ENCODE measurements around the gene MYH14. TPM values are rescaled to one million over a fixed set of nuclear protein-coding genes. Genes with fewer than 3 reads are reported as not detected.
A peak's percentile ranks its signal among the peaks of the same experiment; 100 is the strongest.
"Not testable (repeated sequence)": the region's sequence is repeated elsewhere in the genome, so short reads cannot be mapped to it uniquely, and the experiment has no call there.

MYH14 gene
- total RNA-seq, 2 donors from 2014 or later: 506 to 509 TPM

DNA sequence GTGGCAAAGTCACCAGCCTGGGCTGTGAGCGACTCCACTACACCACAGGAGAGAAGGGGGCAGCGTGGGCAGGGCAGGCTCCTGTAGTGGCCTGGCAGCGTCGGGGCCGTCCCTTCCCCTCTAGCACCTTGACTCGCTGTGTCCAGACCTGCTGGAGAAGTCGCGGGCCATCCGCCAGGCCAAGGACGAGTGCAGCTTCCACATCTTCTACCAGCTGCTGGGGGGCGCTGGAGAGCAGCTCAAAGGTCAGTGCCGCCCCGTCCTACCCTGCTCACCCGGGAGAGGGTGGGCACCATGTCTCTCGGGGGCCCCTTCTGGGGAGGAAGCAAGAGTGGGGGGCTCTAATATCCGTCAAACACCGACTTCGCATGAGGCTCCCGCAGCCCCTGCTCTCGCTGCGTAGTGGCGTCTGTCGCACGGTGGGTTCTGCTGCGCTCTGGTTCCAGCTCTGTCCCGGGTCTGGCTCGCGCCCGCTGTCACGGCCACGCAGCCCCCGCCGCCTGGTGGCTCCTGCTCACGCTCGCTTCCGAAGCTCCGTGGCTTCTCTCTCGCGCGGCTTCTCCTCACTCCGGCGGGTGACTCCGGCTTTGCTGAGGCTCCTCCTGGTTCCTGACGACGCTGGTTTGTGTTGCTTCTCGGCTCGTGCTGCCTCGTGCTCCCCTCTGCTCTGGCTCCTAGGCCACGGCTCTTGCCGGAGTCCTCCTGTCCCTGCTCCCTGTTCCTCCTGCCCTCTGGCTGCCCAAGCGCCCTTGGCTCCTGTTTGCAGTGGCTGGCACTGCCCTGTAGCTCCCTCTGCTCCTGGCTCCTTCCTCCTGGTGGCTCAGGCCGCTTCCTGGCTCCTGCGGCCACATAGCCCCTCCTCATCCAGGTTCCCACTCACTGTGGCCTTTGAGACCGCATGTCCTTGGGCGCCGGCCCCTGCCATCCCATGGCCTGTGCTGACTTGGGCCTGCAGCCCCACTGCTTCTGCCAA lies 27.2 kb downstream of the MYH14 start:
- DNase-seq: no peak
- no peak overlapping the region for H3K9ac ChIP-seq (ENCODE audit: low read depth in 2 of 2, low read length in 2 of 2)
- intact Hi-C loops (cut with DNase I): no loop called here

GRCh38 chr19:50231417-50231816 lies 28.0 kb downstream of the MYH14 start:
- H3K27me3 ChIP-seq; H3K4me3 ChIP-seq; H3K36me3 ChIP-seq; H3K27ac ChIP-seq; H3K4me1 ChIP-seq; intact Hi-C loops (cut with DNase I); DNase-seq; H3K9me3 ChIP-seq; H3K9ac ChIP-seq (ENCODE audit: low read depth in 2 of 2, low read length in 2 of 2): not testable (repeated sequence)

More for the DNA sequence above, 27.2 kb downstream of the MYH14 start:
- TF ChIP-seq, protein P1, sequence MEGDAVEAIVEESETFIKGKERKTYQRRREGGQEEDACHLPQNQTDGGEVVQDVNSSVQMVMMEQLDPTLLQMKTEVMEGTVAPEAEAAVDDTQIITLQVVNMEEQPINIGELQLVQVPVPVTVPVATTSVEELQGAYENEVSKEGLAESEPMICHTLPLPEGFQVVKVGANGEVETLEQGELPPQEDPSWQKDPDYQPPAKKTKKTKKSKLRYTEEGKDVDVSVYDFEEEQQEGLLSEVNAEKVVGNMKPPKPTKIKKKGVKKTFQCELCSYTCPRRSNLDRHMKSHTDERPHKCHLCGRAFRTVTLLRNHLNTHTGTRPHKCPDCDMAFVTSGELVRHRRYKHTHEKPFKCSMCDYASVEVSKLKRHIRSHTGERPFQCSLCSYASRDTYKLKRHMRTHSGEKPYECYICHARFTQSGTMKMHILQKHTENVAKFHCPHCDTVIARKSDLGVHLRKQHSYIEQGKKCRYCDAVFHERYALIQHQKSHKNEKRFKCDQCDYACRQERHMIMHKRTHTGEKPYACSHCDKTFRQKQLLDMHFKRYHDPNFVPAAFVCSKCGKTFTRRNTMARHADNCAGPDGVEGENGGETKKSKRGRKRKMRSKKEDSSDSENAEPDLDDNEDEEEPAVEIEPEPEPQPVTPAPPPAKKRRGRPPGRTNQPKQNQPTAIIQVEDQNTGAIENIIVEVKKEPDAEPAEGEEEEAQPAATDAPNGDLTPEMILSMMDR (IDR thresholded peaks at IDR 0.05): no peak
- Histone ChIP-seq H3K27ac (no peak overlapping the region), H3K4me3 (no peak overlapping the region), H3K36me3 (no peaks in the 10 kb centered on the region), H3K27me3 (no peaks in the 10 kb centered on the region), H3K9me3 (no peaks in the 10 kb centered on the region), H3K4me1 (no peaks in the 10 kb centered on the region)

DNA sequence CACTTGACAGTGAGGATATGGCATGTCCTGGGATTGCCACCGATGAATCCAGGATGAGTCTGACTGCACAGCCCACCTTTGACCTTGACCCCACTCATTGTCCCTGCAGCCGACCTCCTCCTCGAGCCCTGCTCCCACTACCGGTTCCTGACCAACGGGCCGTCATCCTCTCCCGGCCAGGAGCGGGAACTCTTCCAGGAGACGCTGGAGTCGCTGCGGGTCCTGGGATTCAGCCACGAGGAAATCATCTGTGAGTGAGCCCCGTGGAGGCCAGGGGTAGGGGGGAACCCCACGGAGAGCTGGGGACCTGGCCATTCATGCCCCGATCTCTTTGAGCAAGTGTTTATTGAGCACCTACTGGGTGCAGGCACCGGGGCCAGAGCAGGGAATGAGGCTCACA lies 28.4 kb downstream of the MYH14 start:
- intact Hi-C loops (cut with DNase I): no loop called here
- no peaks in the 10 kb centered on the region for H3K9me3 ChIP-seq
- H3K9ac ChIP-seq (ENCODE audit: low read depth in 2 of 2, low read length in 2 of 2): no peak overlapping the region
- H3K4me1 ChIP-seq: no peaks in the 10 kb centered on the region
- H3K36me3 ChIP-seq: no peaks in the 10 kb centered on the region
- no peaks in the 10 kb centered on the region for H3K27me3 ChIP-seq
- no peak overlapping the region for H3K27ac ChIP-seq
- no peak for DNase-seq
- no peak overlapping the region for H3K4me3 ChIP-seq
- TF ChIP-seq, protein P1 (IDR thresholded peaks at IDR 0.05): no peak

GRCh38 chr19:50232600-50232999 lies 29.2 kb downstream of the MYH14 start:
- H3K27ac ChIP-seq: no peak overlapping the region
- H3K9me3 ChIP-seq: no peaks in the 10 kb centered on the region
- no peaks in the 10 kb centered on the region for H3K27me3 ChIP-seq
- no peak overlapping the region for H3K9ac ChIP-seq (ENCODE audit: low read depth in 2 of 2, low read length in 2 of 2)
- TF ChIP-seq, protein P1 (IDR thresholded peaks at IDR 0.05): no peak
- H3K4me1 ChIP-seq: no peaks in the 10 kb centered on the region
- no peak for DNase-seq
- H3K4me3 ChIP-seq: no peak overlapping the region
- intact Hi-C loops (cut with DNase I): no loop called here
- H3K36me3 ChIP-seq: no peaks in the 10 kb centered on the region

DNA sequence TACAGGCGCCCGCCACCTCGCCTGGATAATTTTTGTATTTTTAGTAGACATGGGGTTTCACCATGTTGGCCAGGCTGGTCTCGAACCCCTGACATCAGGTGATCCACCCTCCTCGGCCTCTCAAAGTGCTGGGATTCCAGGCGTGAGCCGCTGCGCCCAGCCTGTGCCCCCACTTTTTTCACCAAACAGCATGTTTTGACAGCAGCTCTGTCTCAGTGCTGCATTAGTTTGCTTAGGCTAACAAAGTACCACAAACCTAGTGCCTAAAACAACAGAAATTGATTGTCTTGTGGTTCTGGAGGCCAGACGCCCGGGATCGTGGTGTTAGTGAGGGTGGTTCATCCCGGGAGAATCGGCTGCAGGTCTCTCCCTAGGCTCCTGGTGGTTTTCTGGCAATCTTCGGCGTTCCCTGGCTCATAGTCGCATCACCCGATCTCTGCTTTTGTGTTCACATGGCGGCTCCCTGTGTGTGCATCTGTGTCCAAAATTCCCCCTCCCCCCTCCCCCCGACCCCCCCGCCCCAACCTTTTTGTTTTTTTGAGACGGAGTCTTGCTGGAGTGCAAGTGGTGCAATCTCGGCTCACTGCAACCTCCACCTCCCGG lies 30.0 kb downstream of the MYH14 start:
- H3K9me3 ChIP-seq: no peaks in the 10 kb centered on the region
- TF ChIP-seq, protein P1 (IDR thresholded peaks at IDR 0.05): no peak
- no peak overlapping the region for H3K27ac ChIP-seq
- intact Hi-C loops (cut with DNase I): no loop called here
- H3K9ac ChIP-seq (ENCODE audit: low read depth in 2 of 2, low read length in 2 of 2): no peak overlapping the region
- H3K36me3 ChIP-seq: no peaks in the 10 kb centered on the region
- no peak for DNase-seq
- H3K4me1 ChIP-seq: no peaks in the 10 kb centered on the region
- H3K4me3 ChIP-seq: no peak overlapping the region
- H3K27me3 ChIP-seq: no peaks in the 10 kb centered on the region

GRCh38 chr19:50237493-50237892 lies 34.1 kb downstream of the MYH14 start:
- intact Hi-C loops (cut with DNase I): not testable (repeated sequence)

More at GRCh38 chr19:50237493-50237892, 34.1 kb downstream of the MYH14 start:
- not testable (repeated sequence) for H3K4me3 ChIP-seq; H3K27ac ChIP-seq; H3K36me3 ChIP-seq; DNase-seq; H3K9me3 ChIP-seq; H3K9ac ChIP-seq (ENCODE audit: low read depth in 2 of 2, low read length in 2 of 2); H3K27me3 ChIP-seq; H3K4me1 ChIP-seq
- TF ChIP-seq, protein P1 (IDR thresholded peaks at IDR 0.05): peak; percentile 35

Data from colonic mucosa (tissue), 4 donors.